DOHH2 (cell line): ENCODE data around the gene LAMA4.

Experiments
- EZH2phosphoT487 ChIP-seq: fragments of 200-600 bp; sonication (generic); IDR thresholded peaks from 2 replicates; pipeline ENCODE4 v1.6.1; 2017; ENCODE audit warnings: borderline replicate concordance, mild to moderate bottlenecking, antibody characterized with exemption, low read length, moderate library complexity, mixed read lengths
- TF ChIP-seq, protein P1 (sequence below): fragments of 200-600 bp; sonication (generic); IDR thresholded peaks from one replicate; pipeline ENCODE4 v1.5.1; 2014; ENCODE audit warnings: antibody characterized with exemption, mild to moderate bottlenecking, low read depth, low read length; ENCODE audit not compliant: poor library complexity, severe bottlenecking

DNA sequence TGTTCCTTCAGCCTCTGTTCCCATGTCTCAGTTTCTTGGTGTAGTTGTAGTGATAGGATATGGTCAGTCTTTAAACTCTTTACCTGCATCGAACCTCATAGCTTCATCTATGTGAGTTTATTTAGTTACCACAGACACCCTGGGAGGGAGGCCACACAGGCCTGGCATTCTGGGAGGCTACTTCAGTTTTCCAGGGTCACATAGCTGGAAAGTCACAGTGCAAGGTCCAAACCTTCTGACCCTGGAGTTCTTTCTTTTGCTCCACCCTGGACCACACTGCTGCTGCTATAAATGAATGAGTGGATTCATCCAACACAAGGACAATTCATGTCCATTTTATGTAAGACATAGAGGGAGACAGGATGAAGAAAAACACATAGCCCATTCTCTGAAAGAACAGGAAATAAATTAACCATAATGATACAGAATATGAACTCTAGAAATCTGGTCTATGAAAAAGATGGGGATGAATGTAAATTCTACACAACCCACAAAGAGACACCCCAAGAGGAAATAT, 60.8 kb downstream of the LAMA4 start:
- TF ChIP-seq, protein P1, sequence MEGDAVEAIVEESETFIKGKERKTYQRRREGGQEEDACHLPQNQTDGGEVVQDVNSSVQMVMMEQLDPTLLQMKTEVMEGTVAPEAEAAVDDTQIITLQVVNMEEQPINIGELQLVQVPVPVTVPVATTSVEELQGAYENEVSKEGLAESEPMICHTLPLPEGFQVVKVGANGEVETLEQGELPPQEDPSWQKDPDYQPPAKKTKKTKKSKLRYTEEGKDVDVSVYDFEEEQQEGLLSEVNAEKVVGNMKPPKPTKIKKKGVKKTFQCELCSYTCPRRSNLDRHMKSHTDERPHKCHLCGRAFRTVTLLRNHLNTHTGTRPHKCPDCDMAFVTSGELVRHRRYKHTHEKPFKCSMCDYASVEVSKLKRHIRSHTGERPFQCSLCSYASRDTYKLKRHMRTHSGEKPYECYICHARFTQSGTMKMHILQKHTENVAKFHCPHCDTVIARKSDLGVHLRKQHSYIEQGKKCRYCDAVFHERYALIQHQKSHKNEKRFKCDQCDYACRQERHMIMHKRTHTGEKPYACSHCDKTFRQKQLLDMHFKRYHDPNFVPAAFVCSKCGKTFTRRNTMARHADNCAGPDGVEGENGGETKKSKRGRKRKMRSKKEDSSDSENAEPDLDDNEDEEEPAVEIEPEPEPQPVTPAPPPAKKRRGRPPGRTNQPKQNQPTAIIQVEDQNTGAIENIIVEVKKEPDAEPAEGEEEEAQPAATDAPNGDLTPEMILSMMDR, result no peak
- no peak for TF ChIP-seq EZH2phosphoT487
